ENCODE results near the gene CCAR1.
A peak's percentile ranks its signal among the peaks of the same experiment; 100 is the strongest.
"Not testable (repeated sequence)": the region's sequence is repeated elsewhere in the genome, so short reads cannot be mapped to it uniquely, and the experiment has no call there.

The CCAR1 gene

DNA sequence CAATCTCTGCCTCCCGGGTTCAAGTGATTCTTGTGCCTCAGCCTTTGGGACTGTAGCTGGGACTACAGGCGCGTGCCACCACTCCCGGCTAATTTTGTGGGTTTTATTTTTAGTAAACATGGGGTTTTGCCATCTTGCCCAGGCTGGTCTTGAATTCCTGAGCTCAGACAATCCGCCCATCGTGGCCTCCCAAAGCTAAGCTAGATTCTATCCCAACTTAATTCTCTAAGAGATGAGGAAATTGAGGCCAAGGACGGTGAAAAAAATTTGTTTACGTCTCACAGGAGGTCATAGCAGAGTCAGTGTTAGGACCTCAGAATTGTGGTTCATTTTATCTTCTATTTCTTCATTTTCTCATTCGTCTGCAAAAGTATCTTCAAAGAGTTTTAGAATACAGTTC lies 6.1 kb downstream of the CCAR1 start:
- H3K36me3 ChIP-seq (ENCODE audit: control insufficient read depth, insufficient read depth, low read length, severe bottlenecking): peaks cover 66% of the 10 kb centered on the region
- H3K4me1 ChIP-seq (ENCODE audit: control insufficient read depth, insufficient read depth, low read length): peaks cover 7% of the 10 kb centered on the region
- DNase-seq (ENCODE audit: low read depth): no peak
- no peak overlapping the region for H3K4me3 ChIP-seq (ENCODE audit: low read length)
- no peaks in the 10 kb centered on the region for H3K9me3 ChIP-seq (ENCODE audit: control insufficient read depth, low read length)
- no peak overlapping the region for H3K9ac ChIP-seq (ENCODE audit: low read length)
- no peaks in the 10 kb centered on the region for H3K27me3 ChIP-seq (replicated peaks; ENCODE audit: control insufficient read depth, insufficient read depth, low read length)

DNA sequence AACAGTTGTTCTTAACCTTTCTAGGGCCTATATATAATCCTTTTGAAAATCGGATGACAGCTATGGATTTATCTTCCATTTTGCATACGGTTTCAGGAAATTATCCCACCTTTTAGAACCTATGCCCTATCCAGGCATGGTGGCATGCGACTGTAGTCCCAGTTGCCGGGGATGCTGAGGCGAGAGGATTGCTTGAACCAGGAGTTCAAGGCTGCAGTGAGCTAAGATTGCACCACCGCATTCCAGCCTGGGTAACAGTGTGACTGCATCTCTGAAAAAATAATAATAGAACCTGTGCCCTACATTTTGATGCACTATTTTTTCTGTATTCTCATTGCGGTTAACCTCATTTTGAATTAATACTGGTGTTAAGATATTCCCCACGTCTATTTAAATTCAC lies 11.6 kb downstream of the CCAR1 start:
- Histone ChIP-seq H3K9ac (ENCODE audit: low read length) (no peak overlapping the region), H3K4me3 (ENCODE audit: low read length) (no peak overlapping the region), H3K4me1 (ENCODE audit: control insufficient read depth, insufficient read depth, low read length) (no peaks in the 10 kb centered on the region), H3K9me3 (ENCODE audit: control insufficient read depth, low read length) (no peaks in the 10 kb centered on the region), H3K27me3 (replicated peaks; ENCODE audit: control insufficient read depth, insufficient read depth, low read length) (no peaks in the 10 kb centered on the region), H3K36me3 (ENCODE audit: control insufficient read depth, insufficient read depth, low read length, severe bottlenecking) (peaks cover 77% of the 10 kb centered on the region)
- DNase-seq (ENCODE audit: low read depth): no peak

DNA sequence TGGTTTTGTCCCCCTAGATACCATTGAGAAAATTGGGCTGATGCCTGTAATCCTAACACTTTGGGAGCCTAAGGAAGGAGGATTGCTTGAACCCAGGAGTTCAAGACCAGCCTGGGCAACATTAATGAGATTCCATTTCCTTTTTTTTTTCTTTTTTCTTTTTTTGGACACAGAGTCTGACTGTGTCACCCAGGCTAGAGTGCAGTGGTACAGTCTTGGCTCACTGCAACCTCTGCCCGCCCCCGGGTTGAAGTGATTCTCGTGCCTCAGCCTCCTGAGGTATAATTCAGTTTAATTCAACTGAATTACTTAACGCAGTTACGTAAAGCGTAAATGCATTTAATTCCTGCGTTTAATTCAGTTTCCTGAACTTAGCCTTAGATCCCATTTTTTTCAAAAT lies 13.3 kb downstream of the CCAR1 start:
- H3K36me3 ChIP-seq (ENCODE audit: control insufficient read depth, insufficient read depth, low read length, severe bottlenecking): peaks cover 80% of the 10 kb centered on the region
- H3K4me3 ChIP-seq (ENCODE audit: low read length): no peak overlapping the region
- H3K9me3 ChIP-seq (ENCODE audit: control insufficient read depth, low read length): no peaks in the 10 kb centered on the region
- DNase-seq (ENCODE audit: low read depth): no peak
- no peaks in the 10 kb centered on the region for H3K27me3 ChIP-seq (replicated peaks; ENCODE audit: control insufficient read depth, insufficient read depth, low read length)
- no peak overlapping the region for H3K9ac ChIP-seq (ENCODE audit: low read length)
- H3K4me1 ChIP-seq (ENCODE audit: control insufficient read depth, insufficient read depth, low read length): no peaks in the 10 kb centered on the region

DNA sequence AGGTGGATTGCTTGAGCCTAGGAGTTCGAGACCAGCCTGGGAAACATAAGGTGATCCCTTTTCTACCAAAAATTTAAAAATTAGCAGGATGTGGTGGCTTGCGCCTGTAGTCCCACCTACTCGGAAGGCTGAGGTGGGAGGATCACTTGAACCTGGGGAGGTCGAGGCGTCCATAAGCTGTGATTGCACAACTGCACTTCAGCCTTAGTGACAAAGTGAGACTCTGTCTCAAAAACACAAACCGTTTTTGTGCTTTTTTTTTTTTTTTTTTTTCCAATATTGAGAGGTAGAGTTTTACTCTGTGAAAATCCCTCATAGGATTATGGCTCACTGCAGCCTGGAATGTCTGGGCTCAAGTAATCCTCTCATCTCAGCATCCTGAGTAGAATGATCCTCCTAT lies 14.1 kb downstream of the CCAR1 start:
- no peak for DNase-seq (ENCODE audit: low read depth)
- Histone ChIP-seq H3K9me3 (ENCODE audit: control insufficient read depth, low read length) (no peaks in the 10 kb centered on the region), H3K36me3 (ENCODE audit: control insufficient read depth, insufficient read depth, low read length, severe bottlenecking) (peaks cover 88% of the 10 kb centered on the region), H3K9ac (ENCODE audit: low read length) (no peak overlapping the region), H3K4me1 (ENCODE audit: control insufficient read depth, insufficient read depth, low read length) (no peaks in the 10 kb centered on the region), H3K27me3 (replicated peaks; ENCODE audit: control insufficient read depth, insufficient read depth, low read length) (no peaks in the 10 kb centered on the region), H3K4me3 (ENCODE audit: low read length) (no peak overlapping the region)

DNA sequence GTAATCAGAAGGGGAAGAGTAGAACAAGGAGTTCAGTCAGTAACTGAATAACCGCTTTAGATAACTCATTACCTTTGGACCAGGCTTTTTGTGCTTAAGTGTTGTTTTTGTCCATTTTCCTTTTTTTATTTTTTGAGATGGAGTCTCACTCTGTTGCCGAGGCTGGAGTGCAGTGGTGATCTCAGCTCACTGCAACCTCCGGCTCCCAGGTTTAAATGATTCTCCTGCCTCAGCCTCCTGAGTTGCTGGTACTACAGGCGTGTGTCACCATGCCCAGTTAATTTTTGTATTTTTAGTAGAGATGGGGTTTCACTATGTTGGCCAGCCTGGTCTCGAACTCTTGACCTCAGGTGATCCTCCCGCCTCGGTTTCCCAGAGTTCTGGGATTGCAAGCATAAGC lies 14.7 kb downstream of the CCAR1 start:
- DNase-seq (ENCODE audit: low read depth); H3K27me3 ChIP-seq (replicated peaks; ENCODE audit: control insufficient read depth, insufficient read depth, low read length); H3K4me3 ChIP-seq (ENCODE audit: low read length); H3K9me3 ChIP-seq (ENCODE audit: control insufficient read depth, low read length); H3K4me1 ChIP-seq (ENCODE audit: control insufficient read depth, insufficient read depth, low read length); H3K9ac ChIP-seq (ENCODE audit: low read length): not testable (repeated sequence)
- H3K36me3 ChIP-seq (ENCODE audit: control insufficient read depth, insufficient read depth, low read length, severe bottlenecking): peaks cover 90% of the 10 kb centered on the region

DNA sequence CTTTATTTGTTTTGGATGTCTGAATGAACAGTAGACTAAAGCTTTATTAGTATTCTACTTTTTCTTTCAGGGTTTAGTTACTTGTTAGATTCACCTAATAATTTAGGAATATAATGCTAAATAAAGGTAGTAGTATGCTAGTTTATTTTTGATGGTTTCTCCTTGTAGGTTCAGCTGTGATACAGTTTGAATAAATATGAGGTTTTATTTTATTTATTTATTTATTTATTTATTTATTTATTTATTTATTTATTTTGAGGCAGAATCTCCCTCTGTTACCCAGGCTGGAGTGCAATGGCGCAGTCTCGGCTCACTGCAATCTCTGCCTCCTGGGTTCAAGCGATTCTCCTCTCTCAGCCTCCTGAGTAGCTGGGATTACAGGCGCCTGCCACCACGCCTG lies 19.6 kb downstream of the CCAR1 start:
- not testable (repeated sequence) for H3K4me1 ChIP-seq (ENCODE audit: control insufficient read depth, insufficient read depth, low read length); H3K27me3 ChIP-seq (replicated peaks; ENCODE audit: control insufficient read depth, insufficient read depth, low read length); H3K9ac ChIP-seq (ENCODE audit: low read length); H3K4me3 ChIP-seq (ENCODE audit: low read length); DNase-seq (ENCODE audit: low read depth); H3K9me3 ChIP-seq (ENCODE audit: control insufficient read depth, low read length)
- peaks cover 91% of the 10 kb centered on the region for H3K36me3 ChIP-seq (ENCODE audit: control insufficient read depth, insufficient read depth, low read length, severe bottlenecking)

DNA sequence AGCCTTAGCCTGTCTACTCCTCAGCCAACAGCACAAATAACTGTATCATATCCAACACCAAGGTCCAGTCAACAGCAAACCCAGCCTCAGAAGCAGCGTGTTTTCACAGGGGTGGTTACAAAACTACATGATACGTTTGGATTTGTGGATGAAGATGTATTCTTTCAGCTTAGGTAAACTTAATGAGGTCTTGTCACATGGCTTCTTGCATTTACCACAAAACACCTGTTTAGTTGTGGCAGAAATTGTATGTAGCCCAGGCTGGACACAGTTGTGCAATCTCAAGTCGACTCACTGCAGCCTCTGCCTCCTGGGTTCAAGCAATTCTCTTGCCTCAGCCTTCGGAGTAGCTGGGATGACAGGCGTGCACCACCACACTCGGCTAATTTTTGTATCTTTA lies 21.4 kb downstream of the CCAR1 start:
- Histone ChIP-seq H3K36me3 (ENCODE audit: control insufficient read depth, insufficient read depth, low read length, severe bottlenecking) (peaks cover 84% of the 10 kb centered on the region), H3K4me3 (ENCODE audit: low read length) (no peak overlapping the region), H3K4me1 (ENCODE audit: control insufficient read depth, insufficient read depth, low read length) (peaks cover 6% of the 10 kb centered on the region), H3K9ac (ENCODE audit: low read length) (no peak overlapping the region), H3K9me3 (ENCODE audit: control insufficient read depth, low read length) (no peaks in the 10 kb centered on the region), H3K27me3 (replicated peaks; ENCODE audit: control insufficient read depth, insufficient read depth, low read length) (no peaks in the 10 kb centered on the region)
- DNase-seq (ENCODE audit: low read depth): no peak

DNA sequence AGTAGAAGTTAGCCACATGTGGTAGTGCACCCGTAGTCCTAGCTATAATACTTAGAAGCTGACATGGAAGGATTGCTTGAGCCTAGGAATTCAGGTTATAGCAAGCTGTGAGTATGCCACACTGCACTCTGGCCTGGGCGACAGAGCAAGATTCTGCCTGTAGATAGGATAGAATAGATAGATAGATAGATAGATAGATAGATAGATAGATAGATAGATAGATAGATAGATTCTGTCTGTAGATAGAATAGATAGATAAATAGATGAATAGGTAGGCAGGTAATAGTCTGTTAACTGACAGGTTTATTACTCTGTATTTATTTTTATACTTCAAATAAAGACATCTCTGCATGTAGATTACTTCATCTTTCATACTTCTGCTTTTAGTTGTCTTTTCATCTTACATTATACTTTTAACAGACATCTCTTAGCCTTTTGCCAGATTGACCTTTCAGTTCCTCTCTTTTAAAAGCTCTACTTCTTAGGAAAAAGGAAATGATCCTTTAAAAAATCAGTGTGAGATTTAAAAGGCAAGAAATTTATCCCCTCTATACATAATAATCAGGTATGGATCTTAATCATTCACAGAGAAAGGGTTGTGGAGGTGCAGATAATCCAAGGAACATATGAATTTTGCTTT lies 31.8 kb downstream of the CCAR1 start:
- Histone ChIP-seq H3K27me3 (replicated peaks; ENCODE audit: control insufficient read depth, insufficient read depth, low read length) (no peaks in the 10 kb centered on the region), H3K36me3 (ENCODE audit: control insufficient read depth, insufficient read depth, low read length, severe bottlenecking) (peaks cover 100% of the 10 kb centered on the region), H3K9me3 (ENCODE audit: control insufficient read depth, low read length) (no peaks in the 10 kb centered on the region), H3K4me1 (ENCODE audit: control insufficient read depth, insufficient read depth, low read length) (peaks cover 4% of the 10 kb centered on the region), H3K9ac (ENCODE audit: low read length) (no peak overlapping the region), H3K4me3 (ENCODE audit: low read length) (no peak overlapping the region)
- DNase-seq (ENCODE audit: low read depth): no peak

DNA sequence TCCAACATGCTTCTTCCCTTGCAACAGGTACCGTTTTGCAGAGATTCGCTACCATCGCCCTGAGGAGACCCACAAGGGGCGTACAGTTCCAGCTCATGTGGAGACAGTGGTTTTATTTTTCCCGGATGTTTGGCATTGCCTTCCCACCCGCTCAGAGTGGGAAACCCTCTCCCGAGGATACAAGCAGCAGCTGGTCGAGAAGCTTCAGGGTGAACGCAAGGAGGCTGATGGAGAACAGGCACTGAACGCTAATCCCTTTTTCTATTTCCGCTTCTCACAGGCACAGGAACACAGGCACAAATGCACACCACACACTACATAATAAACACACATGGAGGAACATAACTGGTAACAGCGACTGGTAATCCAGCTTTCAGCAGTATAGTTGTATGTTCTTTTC lies 35.2 kb downstream of the CCAR1 start:
- Histone ChIP-seq H3K4me1 (ENCODE audit: control insufficient read depth, insufficient read depth, low read length) (peaks cover 4% of the 10 kb centered on the region), H3K9me3 (ENCODE audit: control insufficient read depth, low read length) (no peaks in the 10 kb centered on the region), H3K36me3 (ENCODE audit: control insufficient read depth, insufficient read depth, low read length, severe bottlenecking) (peaks cover 97% of the 10 kb centered on the region), H3K9ac (ENCODE audit: low read length) (no peak overlapping the region), H3K4me3 (ENCODE audit: low read length) (no peak overlapping the region), H3K27me3 (replicated peaks; ENCODE audit: control insufficient read depth, insufficient read depth, low read length) (no peaks in the 10 kb centered on the region)
- DNase-seq (ENCODE audit: low read depth): no peak

DNA sequence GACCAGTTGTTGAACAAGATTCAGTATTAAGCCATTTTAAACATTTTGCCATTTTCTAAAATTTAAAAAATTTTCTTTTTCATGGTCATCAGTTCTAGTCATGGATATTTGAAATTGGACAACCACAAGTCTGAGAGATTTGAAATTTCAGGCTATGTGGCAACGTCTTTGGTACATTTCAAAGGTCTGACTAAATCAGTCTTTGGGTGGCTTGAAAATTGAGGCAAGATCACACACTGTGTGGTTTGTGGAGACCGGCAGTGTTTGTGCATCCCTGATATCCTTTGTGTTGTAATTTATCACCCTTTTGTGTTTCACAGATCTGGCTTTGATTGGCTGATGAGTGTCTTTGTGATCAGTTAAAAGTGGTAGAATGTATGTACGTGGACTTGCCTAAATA lies 35.7 kb downstream of the CCAR1 start:
- H3K27me3 ChIP-seq (replicated peaks; ENCODE audit: control insufficient read depth, insufficient read depth, low read length): no peaks in the 10 kb centered on the region
- DNase-seq (ENCODE audit: low read depth): peak; percentile 7
- peaks cover 4% of the 10 kb centered on the region for H3K4me1 ChIP-seq (ENCODE audit: control insufficient read depth, insufficient read depth, low read length)
- peaks cover 94% of the 10 kb centered on the region for H3K36me3 ChIP-seq (ENCODE audit: control insufficient read depth, insufficient read depth, low read length, severe bottlenecking)
- no peak overlapping the region for H3K9ac ChIP-seq (ENCODE audit: low read length)
- H3K4me3 ChIP-seq (ENCODE audit: low read length): no peak overlapping the region
- H3K9me3 ChIP-seq (ENCODE audit: control insufficient read depth, low read length): no peaks in the 10 kb centered on the region

DNA sequence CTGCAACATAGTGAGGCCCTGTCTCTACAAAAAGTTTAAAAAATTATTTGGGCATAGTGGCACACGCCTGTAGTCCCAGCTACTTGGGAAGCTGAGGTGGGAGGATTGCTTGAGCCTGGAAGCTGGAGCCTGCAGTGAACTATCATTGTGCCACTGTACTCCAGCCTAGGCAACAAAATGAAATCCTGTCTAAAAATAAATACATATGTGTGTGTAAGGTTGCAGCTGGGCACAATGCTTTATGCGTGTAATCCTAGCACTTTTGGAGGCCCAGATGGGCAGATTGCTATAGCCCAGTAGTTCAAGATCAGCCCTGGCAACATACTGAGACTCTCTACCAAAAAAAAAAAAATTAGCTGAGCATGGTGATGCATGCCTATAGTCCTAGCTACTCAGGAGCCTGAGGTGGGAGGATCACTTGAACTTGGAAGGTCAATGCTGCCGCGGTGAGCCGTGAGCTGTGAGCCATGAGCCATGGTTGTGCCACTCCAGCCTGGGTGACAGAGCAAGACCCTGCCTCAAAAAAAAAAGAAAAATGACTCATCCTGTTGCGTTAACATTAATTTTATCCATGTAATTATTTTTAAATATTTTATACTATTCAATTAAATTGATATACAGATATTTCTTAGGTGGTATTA lies 38.3 kb downstream of the CCAR1 start:
- DNase-seq (ENCODE audit: low read depth): no peak
- peaks cover 89% of the 10 kb centered on the region for H3K36me3 ChIP-seq (ENCODE audit: control insufficient read depth, insufficient read depth, low read length, severe bottlenecking)
- H3K9me3 ChIP-seq (ENCODE audit: control insufficient read depth, low read length): no peaks in the 10 kb centered on the region
- H3K27me3 ChIP-seq (replicated peaks; ENCODE audit: control insufficient read depth, insufficient read depth, low read length): no peaks in the 10 kb centered on the region
- H3K4me3 ChIP-seq (ENCODE audit: low read length): no peak overlapping the region
- no peak overlapping the region for H3K9ac ChIP-seq (ENCODE audit: low read length)
- H3K4me1 ChIP-seq (ENCODE audit: control insufficient read depth, insufficient read depth, low read length): peaks cover 4% of the 10 kb centered on the region

DNA sequence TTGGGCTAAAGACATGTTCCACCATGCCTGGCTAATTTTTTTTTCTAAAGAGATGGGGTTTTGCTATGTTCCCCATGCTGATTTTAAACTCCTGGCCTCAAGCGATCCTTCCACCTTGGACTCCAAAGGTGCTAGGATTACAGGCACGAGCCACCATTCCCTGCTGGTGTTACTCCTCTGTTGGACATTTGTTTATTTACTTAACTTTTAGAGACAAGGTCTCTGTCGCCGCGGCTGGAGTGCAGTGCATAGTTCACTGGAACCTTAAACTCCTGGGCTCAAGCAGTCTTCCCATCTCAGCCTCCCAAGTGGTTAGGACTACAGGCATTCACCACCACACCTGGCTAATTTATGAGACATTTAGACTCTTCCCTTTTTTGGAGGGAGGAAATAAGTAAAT lies 38.9 kb downstream of the CCAR1 start:
- no peak overlapping the region for H3K9ac ChIP-seq (ENCODE audit: low read length)
- peaks cover 4% of the 10 kb centered on the region for H3K4me1 ChIP-seq (ENCODE audit: control insufficient read depth, insufficient read depth, low read length)
- no peak for DNase-seq (ENCODE audit: low read depth)
- H3K27me3 ChIP-seq (replicated peaks; ENCODE audit: control insufficient read depth, insufficient read depth, low read length): no peaks in the 10 kb centered on the region
- no peaks in the 10 kb centered on the region for H3K9me3 ChIP-seq (ENCODE audit: control insufficient read depth, low read length)
- H3K4me3 ChIP-seq (ENCODE audit: low read length): no peak overlapping the region
- H3K36me3 ChIP-seq (ENCODE audit: control insufficient read depth, insufficient read depth, low read length, severe bottlenecking): peaks cover 89% of the 10 kb centered on the region
